Breast epithelium (tissue), 3 donors: ENCODE results near the gene TDRD12.

Experiments
- CTCF ChIP-seq, 3 donors: fragments of 450-650 bp; IDR thresholded peaks; one replicate each; pipeline ENCODE4 v1.5.1; 2016 to 2017; ENCODE audit warnings: antibody characterized with exemption in 3 of 3, mild to moderate bottlenecking in 3 of 3, moderate library complexity in 3 of 3
- POLR2A ChIP-seq: fragments of 450-650 bp; IDR thresholded peaks from one replicate; pipeline ENCODE4 v1.6.1; 2016; ENCODE audit warnings: antibody characterized with exemption, mild to moderate bottlenecking, moderate library complexity
- POLR2AphosphoS5 ChIP-seq, 3 donors: sonication (generic); formaldehyde crosslinking; IDR thresholded peaks; one replicate each; pipeline ENCODE4 v1.6.1; 2017; ENCODE audit warnings: antibody characterized with exemption in 3 of 3

- TF ChIP-seq CTCF (IDR thresholded peaks at IDR 0.05): no peak
- TF ChIP-seq POLR2AphosphoS5 (IDR thresholded peaks at IDR 0.05): no peak
- no peak for TF ChIP-seq POLR2A
These were observed 132.6 kb downstream of the TDRD12 start for GRCh38 chr19:32852216-32852615.
